ENCODE results near the gene TENM4. TPM values are rescaled to one million over a fixed set of nuclear protein-coding genes. Genes with fewer than 3 reads are reported as not detected.

TENM4 gene
- total and polyA plus RNA-seq, 4 experiments from 2014 or later = 0.25 to 0.28 TPM; not detected in 2

DNA sequence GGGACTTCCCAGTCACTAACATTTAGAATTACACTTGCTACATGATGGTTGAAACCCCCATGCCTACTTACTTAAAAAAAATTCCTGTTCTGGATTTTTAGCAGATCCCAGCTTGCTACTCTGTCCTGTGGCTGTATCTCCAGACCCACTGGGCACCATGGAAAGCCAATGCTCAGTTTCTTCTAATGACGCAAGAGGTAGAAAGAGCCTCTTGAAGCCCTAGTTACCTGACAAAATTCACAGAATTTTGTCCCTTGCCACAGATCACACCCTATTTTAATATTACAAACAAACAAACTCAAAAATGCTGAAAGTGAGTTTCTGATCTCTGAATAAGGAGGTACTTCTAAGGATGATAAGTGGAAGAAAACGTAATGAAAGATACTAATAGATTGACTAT, 24.3 kb upstream of the TENM4 start:
- no peaks in the 10 kb centered on the region for H3K4me1 Mint-ChIP-seq
- no peak overlapping the region for H3K27ac ChIP-seq (ENCODE audit: low read depth, low read length)

DNA sequence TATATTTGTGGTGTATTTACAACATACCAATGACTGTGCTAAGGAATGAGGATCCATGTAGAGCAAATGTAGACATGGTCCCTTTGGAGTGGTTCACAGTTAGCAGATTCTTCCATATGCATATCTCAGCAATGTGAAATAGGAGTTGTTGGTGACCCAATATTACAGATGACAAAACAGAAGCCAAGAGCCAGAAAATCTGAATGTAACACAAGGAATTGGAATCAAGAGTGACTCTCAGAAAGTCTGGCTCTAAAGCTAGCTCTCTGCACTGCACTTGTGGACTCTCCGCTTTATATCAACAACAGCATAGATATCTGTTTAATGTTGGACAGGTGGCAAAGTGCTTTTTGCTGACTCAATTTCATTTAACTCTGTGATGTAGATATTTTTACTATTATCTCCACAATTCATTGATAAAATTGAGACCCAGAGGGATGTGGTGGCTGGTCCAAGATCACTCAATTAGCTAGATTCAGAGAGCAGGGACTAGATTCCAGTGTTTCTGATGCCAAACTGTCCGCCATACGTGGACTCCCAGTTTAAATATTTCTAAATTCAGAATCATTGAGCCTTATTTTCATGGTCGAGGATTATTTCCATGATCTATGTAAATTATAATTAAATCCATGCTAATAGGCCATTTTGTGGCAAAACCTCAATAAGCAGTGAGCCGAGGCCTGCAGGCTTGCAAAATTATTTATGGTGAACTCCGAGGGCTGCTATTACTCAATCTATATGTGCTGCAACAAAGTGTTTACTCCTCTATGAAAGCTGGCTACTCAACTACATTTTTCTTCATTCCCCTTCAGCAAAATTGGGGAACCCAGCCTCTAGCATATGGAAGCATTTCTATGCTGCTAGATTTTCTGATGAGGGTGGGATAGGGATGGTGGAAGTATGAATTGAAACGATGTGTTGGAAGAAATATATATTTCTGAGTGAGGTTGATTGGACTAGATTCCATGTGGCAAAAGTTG, 21.1 kb upstream of the TENM4 start:
- intact Hi-C loops (cut with micrococcal nuclease) = no loop called here
- ChIA-PET CTCF (ENCODE audit: partially characterized antibody) (no interaction called here), POLR2A (ENCODE audit: partially characterized antibody) (no interaction called here)
- H3K4me3 Mint-ChIP-seq = no peak overlapping the region
- Histone ChIP-seq H3K4me3 (ENCODE audit: low read length in 2 of 2) (no peak overlapping the region), H3K36me3 (ENCODE audit: insufficient read depth, low read length) (no peaks in the 10 kb centered on the region), H3K27ac (ENCODE audit: low read depth, low read length) (no peak overlapping the region), H3K4me1 (ENCODE audit: insufficient read depth, low read length) (no peaks in the 10 kb centered on the region), H3K27me3 (ENCODE audit: insufficient read depth, low read length) (no peaks in the 10 kb centered on the region), H3K9me3 (ENCODE audit: control insufficient read depth in 1 of 2, low read length in 2 of 2) (no peaks in the 10 kb centered on the region)
- no peak for DNase-seq
- H3K9me3 Mint-ChIP-seq = no peaks in the 10 kb centered on the region
- H3K27me3 Mint-ChIP-seq = no peaks in the 10 kb centered on the region
- H3K36me3 Mint-ChIP-seq = no peaks in the 10 kb centered on the region
- no peaks in the 10 kb centered on the region for H3K4me1 Mint-ChIP-seq
- no peak overlapping the region for H3K27ac Mint-ChIP-seq

More for the DNA sequence above, 24.3 kb upstream of the TENM4 start:
- no peaks in the 10 kb centered on the region for H3K36me3 ChIP-seq (ENCODE audit: insufficient read depth, low read length)
- peaks cover 0 to 3% of the 10 kb centered on the region in 2 donors for H3K27me3 Mint-ChIP-seq
- H3K4me3 Mint-ChIP-seq = no peak overlapping the region
- no peaks in the 10 kb centered on the region for H3K36me3 Mint-ChIP-seq
- H3K9me3 ChIP-seq (ENCODE audit: control insufficient read depth in 1 of 2, low read length in 2 of 2) = no peaks in the 10 kb centered on the region
- H3K4me1 ChIP-seq (ENCODE audit: insufficient read depth, low read length) = no peaks in the 10 kb centered on the region
- POLR2A ChIA-PET (ENCODE audit: partially characterized antibody) = no interaction called here
- no peak for DNase-seq
- H3K27ac Mint-ChIP-seq = no peak overlapping the region
- no peaks in the 10 kb centered on the region for H3K27me3 ChIP-seq (ENCODE audit: insufficient read depth, low read length)
- no peak overlapping the region for H3K4me3 ChIP-seq (ENCODE audit: low read length in 2 of 2)
- CTCF ChIA-PET (ENCODE audit: partially characterized antibody) = no interaction called here
- peaks cover 0 to 7% (median 0%) of the 10 kb centered on the region in 8 donors for H3K9me3 Mint-ChIP-seq
- intact Hi-C loops (cut with micrococcal nuclease) = no loop called here

GRCh38 chr11:79461144-79461543, 20.3 kb upstream of the TENM4 start:
- Histone ChIP-seq H3K4me3 (ENCODE audit: low read length in 2 of 2) (no peak overlapping the region), H3K27ac (ENCODE audit: low read depth, low read length) (no peak overlapping the region), H3K36me3 (ENCODE audit: insufficient read depth, low read length) (no peaks in the 10 kb centered on the region), H3K9me3 (ENCODE audit: control insufficient read depth in 1 of 2, low read length in 2 of 2) (no peaks in the 10 kb centered on the region), H3K4me1 (ENCODE audit: insufficient read depth, low read length) (no peaks in the 10 kb centered on the region), H3K27me3 (ENCODE audit: insufficient read depth, low read length) (no peaks in the 10 kb centered on the region)
- Mint-ChIP-seq H3K27ac (no peak overlapping the region), H3K36me3 (no peaks in the 10 kb centered on the region), H3K9me3 (peaks cover 0 to 4% (median 0%) of the 10 kb centered on the region in 8 donors), H3K4me3 (no peak overlapping the region), H3K4me1 (no peaks in the 10 kb centered on the region), H3K27me3 (peaks cover 0 to 2% of the 10 kb centered on the region in 2 donors)
- intact Hi-C loops (cut with micrococcal nuclease) = no loop called here
- CTCF ChIA-PET (ENCODE audit: partially characterized antibody) = no interaction called here
- DNase-seq = no peak
- POLR2A ChIA-PET (ENCODE audit: partially characterized antibody) = no interaction called here

DNA sequence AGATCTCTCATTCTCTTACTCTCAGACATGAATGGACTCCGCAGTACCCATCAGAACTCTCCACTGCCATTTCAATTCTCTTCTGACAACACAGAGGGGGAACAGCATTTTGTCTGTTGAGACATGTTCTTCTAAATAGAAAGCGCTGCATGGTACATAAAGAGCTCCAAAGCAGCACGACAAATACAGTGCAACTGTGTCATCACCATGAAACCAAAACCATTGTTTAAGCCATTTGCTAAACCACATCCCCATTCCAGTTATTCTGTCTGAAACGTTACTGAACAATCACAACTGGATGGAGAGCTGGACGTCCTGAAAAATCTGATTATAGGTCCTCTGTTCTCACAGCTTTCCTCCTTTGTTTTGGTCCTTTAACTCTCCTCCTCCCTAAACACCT, 17.9 kb upstream of the TENM4 start:
- no peak for DNase-seq
- Mint-ChIP-seq H3K27me3 (peaks cover 0 to 6% of the 10 kb centered on the region in 2 donors), H3K36me3 (no peaks in the 10 kb centered on the region), H3K4me1 (no peaks in the 10 kb centered on the region), H3K9me3 (peaks cover 0 to 4% (median 0%) of the 10 kb centered on the region in 8 donors), H3K4me3 (no peak overlapping the region), H3K27ac (no peak overlapping the region)
- Histone ChIP-seq H3K4me1 (ENCODE audit: insufficient read depth, low read length) (no peaks in the 10 kb centered on the region), H3K27me3 (ENCODE audit: insufficient read depth, low read length) (no peaks in the 10 kb centered on the region), H3K9me3 (ENCODE audit: control insufficient read depth in 1 of 2, low read length in 2 of 2) (no peaks in the 10 kb centered on the region), H3K27ac (ENCODE audit: low read depth, low read length) (no peak overlapping the region), H3K4me3 (ENCODE audit: low read length in 2 of 2) (no peak overlapping the region), H3K36me3 (ENCODE audit: insufficient read depth, low read length) (no peaks in the 10 kb centered on the region)
- intact Hi-C loops (cut with micrococcal nuclease) = no loop called here
- CTCF ChIA-PET (ENCODE audit: partially characterized antibody) = no interaction called here
- POLR2A ChIA-PET (ENCODE audit: partially characterized antibody) = interaction anchor here (0.6 kb wide), 1 partner anchor 38 kb away, joined by 3 read pairs; no protein-coding TSS in a partner anchor

DNA sequence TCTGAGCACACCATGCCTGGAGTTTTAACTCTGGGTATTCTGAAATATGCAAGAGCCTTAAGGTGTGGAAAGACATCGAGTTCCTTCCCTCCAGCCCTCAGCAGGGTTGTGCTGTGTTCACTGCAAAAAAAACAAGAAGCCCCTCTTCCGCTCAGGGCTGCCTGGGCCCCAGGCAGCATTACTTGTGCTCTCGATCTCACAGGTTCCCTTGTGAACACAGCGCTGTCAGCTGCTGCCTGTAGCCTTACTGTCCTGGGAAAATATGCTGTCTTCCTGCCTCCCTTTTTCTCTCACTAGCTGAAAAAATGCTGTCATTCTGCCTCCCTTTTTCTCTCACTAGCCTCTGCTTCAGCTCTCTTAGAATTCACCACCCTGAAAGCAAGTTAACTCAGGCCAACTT, 15.7 kb upstream of the TENM4 start:
- H3K4me1 Mint-ChIP-seq = no peaks in the 10 kb centered on the region
- no peak overlapping the region for H3K4me3 Mint-ChIP-seq
- Histone ChIP-seq H3K27me3 (ENCODE audit: insufficient read depth, low read length) (no peaks in the 10 kb centered on the region), H3K4me3 (ENCODE audit: low read length in 2 of 2) (no peak overlapping the region), H3K4me1 (ENCODE audit: insufficient read depth, low read length) (no peaks in the 10 kb centered on the region), H3K27ac (ENCODE audit: low read depth, low read length) (no peak overlapping the region), H3K9me3 (ENCODE audit: control insufficient read depth in 1 of 2, low read length in 2 of 2) (no peaks in the 10 kb centered on the region), H3K36me3 (ENCODE audit: insufficient read depth, low read length) (no peaks in the 10 kb centered on the region)
- H3K36me3 Mint-ChIP-seq = no peaks in the 10 kb centered on the region
- POLR2A ChIA-PET (ENCODE audit: partially characterized antibody) = no interaction called here
- intact Hi-C loops (cut with micrococcal nuclease) = no loop called here
- CTCF ChIA-PET (ENCODE audit: partially characterized antibody) = no interaction called here
- DNase-seq = no peak
- peaks cover 0 to 8% (median under 1%) of the 10 kb centered on the region in 8 donors for H3K9me3 Mint-ChIP-seq
- H3K27me3 Mint-ChIP-seq = peaks cover 0 to 6% of the 10 kb centered on the region in 2 donors
- H3K27ac Mint-ChIP-seq = no peak overlapping the region

GRCh38 chr11:79453617-79454016, 12.8 kb upstream of the TENM4 start:
- Histone ChIP-seq H3K27ac (ENCODE audit: low read depth, low read length) (no peak overlapping the region), H3K36me3 (ENCODE audit: insufficient read depth, low read length) (no peaks in the 10 kb centered on the region), H3K27me3 (ENCODE audit: insufficient read depth, low read length) (no peaks in the 10 kb centered on the region), H3K4me1 (ENCODE audit: insufficient read depth, low read length) (no peaks in the 10 kb centered on the region), H3K4me3 (ENCODE audit: low read length in 2 of 2) (no peak overlapping the region), H3K9me3 (ENCODE audit: control insufficient read depth in 1 of 2, low read length in 2 of 2) (no peaks in the 10 kb centered on the region)
- Mint-ChIP-seq H3K36me3 (no peaks in the 10 kb centered on the region), H3K9me3 (peaks cover 0 to 8% (median under 1%) of the 10 kb centered on the region in 8 donors), H3K27ac (no peak overlapping the region), H3K4me3 (no peak overlapping the region), H3K4me1 (no peaks in the 10 kb centered on the region), H3K27me3 (peaks cover 0 to 6% of the 10 kb centered on the region in 2 donors)
- DNase-seq = no peak
- CTCF ChIA-PET (ENCODE audit: partially characterized antibody) = no interaction called here
- POLR2A ChIA-PET (ENCODE audit: partially characterized antibody) = no interaction called here
- intact Hi-C loops (cut with micrococcal nuclease) = no loop called here

GRCh38 chr11:79449040-79449439, 8.2 kb upstream of the TENM4 start:
- H3K4me1 ChIP-seq (ENCODE audit: insufficient read depth, low read length) = no peaks in the 10 kb centered on the region
- intact Hi-C loops (cut with micrococcal nuclease) = no loop called here
- H3K4me3 Mint-ChIP-seq = no peak overlapping the region
- no peak overlapping the region for H3K4me3 ChIP-seq (ENCODE audit: low read length in 2 of 2)
- CTCF ChIA-PET (ENCODE audit: partially characterized antibody) = no interaction called here
- POLR2A ChIA-PET (ENCODE audit: partially characterized antibody) = no interaction called here
- no peaks in the 10 kb centered on the region for H3K27me3 ChIP-seq (ENCODE audit: insufficient read depth, low read length)
- DNase-seq = no peak
- H3K36me3 Mint-ChIP-seq = no peaks in the 10 kb centered on the region
- no peaks in the 10 kb centered on the region for H3K4me1 Mint-ChIP-seq
- no peaks in the 10 kb centered on the region for H3K36me3 ChIP-seq (ENCODE audit: insufficient read depth, low read length)
- H3K27ac ChIP-seq (ENCODE audit: low read depth, low read length) = no peak overlapping the region
- H3K27ac Mint-ChIP-seq = no peak overlapping the region
- H3K9me3 ChIP-seq (ENCODE audit: control insufficient read depth in 1 of 2, low read length in 2 of 2) = no peaks in the 10 kb centered on the region
- peaks cover 0 to 12% (median under 1%) of the 10 kb centered on the region in 8 donors for H3K9me3 Mint-ChIP-seq
- peaks cover 2 to 8% of the 10 kb centered on the region in 2 donors for H3K27me3 Mint-ChIP-seq

Measured in CD4-positive, alpha-beta memory T cell (primary cell).